Endothelial cell of umbilical vein (primary cell): ENCODE results near the gene CYB5R2. TPM values are rescaled to one million over a fixed set of nuclear protein-coding genes. Genes with fewer than 3 reads are reported as not detected.

Experiments
- BruUV-seq: library from RNA; stranded (reverse); fragments of 400-500 nt; replicated peaks from 2 replicates; lab custom pipeline; 2021; lab: Mats Ljungman, UMichigan
- CTCF ChIA-PET: fragments of 300-600, 350-600 bp; sonication (Branson Sonifier 250); formaldehyde crosslinking; loops from one replicate; lab custom pipeline; 2021; ENCODE audit warnings: antibody characterized with exemption, inconsistent platforms; lab: Charles Lee
- POLR2A ChIA-PET: fragments of 300-600, 350-600 bp; sonication (Branson Sonifier 250); formaldehyde crosslinking; loops from one replicate; lab custom pipeline; 2021; ENCODE audit warnings: antibody characterized with exemption, inconsistent platforms; lab: Charles Lee
- DNase-seq: peaks from one replicate; pipeline ENCODE4 v3.0.0-alpha.2; 2011; ENCODE audit warnings: low read depth, low spot score
- FAIRE-seq: peaks from 2 replicates; lab custom pipeline; 2011; peaks lifted over from hg19 to GRCh38; lab: Jason Lieb, UNC
- H2AFZ ChIP-seq: 2 replicates; pipeline ENCODE4 v1.6.0; 2012; ENCODE audit warnings: low read depth, low read length, control low read depth, inconsistent platforms
- H3K27ac ChIP-seq: 2 replicates; pipeline ENCODE4 v1.5.1; 2011; ENCODE audit warnings: low read depth, mild to moderate bottlenecking, control low read depth, low read length, moderate library complexity; ENCODE audit not compliant: insufficient read depth
- H3K27me3 ChIP-seq, 2 experiments: 2 replicates each; pipeline versions ENCODE4 v1.6.0 to v1.6.1; 2011; ENCODE audit warnings: low read length in 2 of 2, mixed read lengths in 1 of 2; ENCODE audit not compliant: control insufficient read depth in 2 of 2, insufficient read depth in 2 of 2
- H3K36me3 ChIP-seq, 2 experiments: 2 replicates in 1 of 2; 3 replicates in 1 of 2; pipeline ENCODE4 v1.5.1; 2011; ENCODE audit warnings: low read length in 2 of 2, mild to moderate bottlenecking in 1 of 2, moderate library complexity in 1 of 2; ENCODE audit not compliant: control insufficient read depth in 2 of 2, insufficient read depth in 2 of 2; ENCODE audit errors: extremely low read depth in 1 of 2
- H3K4me1 ChIP-seq: 3 replicates; pipeline ENCODE4 v1.5.1; 2011; ENCODE audit warnings: mild to moderate bottlenecking, low read length; ENCODE audit not compliant: control insufficient read depth, insufficient read depth; ENCODE audit errors: extremely low read depth
- H3K4me2 ChIP-seq: 2 replicates; pipeline ENCODE4 v1.6.1; 2011; ENCODE audit warnings: low read length, control low read depth, mixed read lengths; ENCODE audit not compliant: insufficient read depth
- H3K4me3 ChIP-seq, 3 experiments: fragments of 200-600 bp in 1 of 3; sonication (generic), shearing (Covaris generic) in 1 of 3; replicated peaks in 1 of 3; 2 replicates each; pipeline ENCODE4 v1.5.1; 2011 to 2016; ENCODE audit warnings: control low read depth in 3 of 3, low read length in 3 of 3, mild to moderate bottlenecking in 2 of 3, inconsistent platforms in 1 of 3, low read depth in 1 of 3, moderate library complexity in 1 of 3; ENCODE audit not compliant: insufficient read depth in 1 of 3
- H3K79me2 ChIP-seq: 2 replicates; pipeline ENCODE4 v1.6.0; 2012; ENCODE audit warnings: low read length, inconsistent platforms; ENCODE audit not compliant: control insufficient read depth, insufficient read depth
- H3K9ac ChIP-seq: replicated peaks from 2 replicates; pipeline ENCODE3; 2011; ENCODE audit warnings: low read length, control low read depth; ENCODE audit not compliant: insufficient read depth; ENCODE audit errors: extremely low read depth
- H3K9me1 ChIP-seq: replicated peaks from 3 replicates; pipeline ENCODE4 v1.6.0; 2011; ENCODE audit warnings: mild to moderate bottlenecking, low read length; ENCODE audit not compliant: control insufficient read depth, insufficient read depth; ENCODE audit errors: extremely low read depth
- H3K9me3 ChIP-seq: replicated peaks from 2 replicates; pipeline ENCODE4 v1.5.1; 2012; ENCODE audit warnings: low read length, inconsistent platforms; ENCODE audit not compliant: control insufficient read depth, insufficient read depth
- H4K20me1 ChIP-seq: replicated peaks from 2 replicates; pipeline ENCODE3; 2011; ENCODE audit warnings: mild to moderate bottlenecking, low read length; ENCODE audit not compliant: control insufficient read depth, insufficient read depth; ENCODE audit errors: extremely low read depth
- CTCF ChIP-seq, 2 donors: IDR thresholded peaks; 1 replicate in 1 of 2; 2 replicates in 1 of 2; pipeline ENCODE4 v1.5.1; 2011; ENCODE audit warnings: low read length in 2 of 2, mild to moderate bottlenecking in 2 of 2, moderate library complexity in 2 of 2, control low read depth in 1 of 2, inconsistent platforms in 1 of 2, low read depth in 1 of 2; ENCODE audit not compliant: insufficient read depth in 1 of 2; ENCODE audit errors: extremely low read depth in 1 of 2
- EZH2 ChIP-seq: IDR thresholded peaks from 2 replicates; pipeline ENCODE4 v1.6.1; 2012; ENCODE audit warnings: borderline replicate concordance, low read depth, mild to moderate bottlenecking, moderate library complexity, low read length, inconsistent platforms; ENCODE audit not compliant: severe bottlenecking
- FOS ChIP-seq: IDR thresholded peaks from 2 replicates; pipeline ENCODE4 v1.6.1; 2011; ENCODE audit warnings: mild to moderate bottlenecking, low read length, moderate library complexity, borderline replicate concordance; ENCODE audit not compliant: insufficient read depth
- GATA2 ChIP-seq: IDR thresholded peaks from 2 replicates; pipeline ENCODE4 v1.7.0; 2011; ENCODE audit warnings: low read depth, mild to moderate bottlenecking, moderate library complexity, mixed read lengths, low read length; ENCODE audit not compliant: insufficient read length, insufficient read depth
- JUN ChIP-seq: IDR thresholded peaks from 2 replicates; pipeline ENCODE4 v1.6.1; 2011; ENCODE audit warnings: borderline replicate concordance, low read depth; ENCODE audit not compliant: insufficient read length, insufficient read depth
- MYC ChIP-seq: IDR thresholded peaks from one replicate; pipeline ENCODE4 v1.6.1; 2011; ENCODE audit warnings: mild to moderate bottlenecking, low read depth, low read length
- POLR2A ChIP-seq: IDR thresholded peaks from 2 replicates; pipeline ENCODE4 v1.6.1; 2012; ENCODE audit warnings: low read depth, mild to moderate bottlenecking, control low read depth, low read length
- POLR2AphosphoS5 ChIP-seq: IDR thresholded peaks from 2 replicates; pipeline ENCODE4 v1.6.1; 2012; ENCODE audit warnings: low read depth, mild to moderate bottlenecking, control low read depth, low read length, moderate library complexity; ENCODE audit not compliant: insufficient read depth
- dilution Hi-C: fragments of 300-500 bp; cut with MboI; formaldehyde crosslinking; loops from one replicate; pipeline ENCODE4 v1.15.0; 2019; ENCODE audit warnings: low sequenced_read_pairs; ENCODE audit not compliant: extremely low pct_ligation_motif_present
- intact Hi-C: fragments of 100-400 bp; cut with micrococcal nuclease; formaldehyde crosslinking; loops from one replicate; pipeline ENCODE4 v1.10.0; 2022
- polyA plus RNA-seq, 4 experiments: library from polyadenylated mRNA; depleted of rRNA in 3 of 4; stranded (reverse) in 3 of 4; unstranded in 1 of 4; fragments of >200 nt; gene quantifications; 2 replicates each; pipeline versions ENCODE4 v1.2.1 to v1.2.3, GENCODE V29; 2011 to 2012; ENCODE audit warnings: missing spikeins in 1 of 4
- total RNA-seq: library from RNA; stranded (reverse); gene quantifications from 2 replicates; pipeline ENCODE4 v1.2.3, GENCODE V29; 2021
- TF ChIP-seq, protein P1 (sequence below): IDR thresholded peaks from 2 replicates; pipeline ENCODE4 v1.6.1; 2011; ENCODE audit not compliant: insufficient read depth, insufficient read length

The CYB5R2 gene
- total and polyA plus RNA-seq, 2 donors (not counting 3 experiments of a cell fraction or from before 2014, with no cell fraction given): 4.8 to 5.0 TPM

- H2AFZ ChIP-seq: no peak overlapping the region
- H3K4me2 ChIP-seq: no peak overlapping the region
- H3K4me1 ChIP-seq: no peaks in the 10 kb centered on the region
- ChIA-PET CTCF (interaction anchor here (0.8 to 9.7 kb wide), 16 partner anchors 10 to 569 kb away, joined by 3 to 225 read pairs (median 7); partner anchors contain the start of gene PPFIBP2), POLR2A (no interaction called here)
- H3K36me3 ChIP-seq: no peaks in the 10 kb centered on the region
- DNase-seq (no peak), FAIRE-seq (no peak)
- TF ChIP-seq MYC (no peak), EZH2 (no peak), POLR2A (no peak), JUN (no peak), CTCF (IDR thresholded peaks at IDR 0.05; ENCODE audit: extremely low read depth in 1 of 2, insufficient read depth in 1 of 2, low read depth in 1 of 2, low read length in 2 of 2) (no peak), POLR2AphosphoS5 (no peak), GATA2 (no peak), FOS (no peak)
- TF ChIP-seq, protein P1, sequence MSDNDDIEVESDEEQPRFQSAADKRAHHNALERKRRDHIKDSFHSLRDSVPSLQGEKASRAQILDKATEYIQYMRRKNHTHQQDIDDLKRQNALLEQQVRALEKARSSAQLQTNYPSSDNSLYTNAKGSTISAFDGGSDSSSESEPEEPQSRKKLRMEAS: no peak
- H3K9me1 ChIP-seq: no peaks in the 10 kb centered on the region
- H3K27me3 ChIP-seq: no peaks in the 10 kb centered on the region
- dilution Hi-C loops (no loop called here), intact Hi-C loops (no loop called here)
- no peak overlapping the region for H3K9ac ChIP-seq
- no peaks in the 10 kb centered on the region for H3K9me3 ChIP-seq
- no peaks in the 10 kb centered on the region for H3K79me2 ChIP-seq
- no peak overlapping the region for H3K4me3 ChIP-seq
- H4K20me1 ChIP-seq: no peaks in the 10 kb centered on the region
- BruUV-seq: no TSS peak
- H3K27ac ChIP-seq: no peak overlapping the region
Measured at GRCh38 chr11:7666292-7666866, 6.9 kb downstream of the CYB5R2 start.
